Fibroblast of skin of left quadriceps (primary cell): Measurements from ENCODE around the gene EPHA10.
A peak's percentile ranks its signal among the peaks of the same experiment; 100 is the strongest.
"Not testable (repeated sequence)": the region's sequence is repeated elsewhere in the genome, so short reads cannot be mapped to it uniquely, and the experiment has no call there.

Source experiments
- DNase-seq, 2 experiments: peaks; one replicate each; pipeline ENCODE4 v3.0.0-alpha.2; 2013; ENCODE audit warnings: low read depth in 2 of 2

The EPHA10 gene

DNA sequence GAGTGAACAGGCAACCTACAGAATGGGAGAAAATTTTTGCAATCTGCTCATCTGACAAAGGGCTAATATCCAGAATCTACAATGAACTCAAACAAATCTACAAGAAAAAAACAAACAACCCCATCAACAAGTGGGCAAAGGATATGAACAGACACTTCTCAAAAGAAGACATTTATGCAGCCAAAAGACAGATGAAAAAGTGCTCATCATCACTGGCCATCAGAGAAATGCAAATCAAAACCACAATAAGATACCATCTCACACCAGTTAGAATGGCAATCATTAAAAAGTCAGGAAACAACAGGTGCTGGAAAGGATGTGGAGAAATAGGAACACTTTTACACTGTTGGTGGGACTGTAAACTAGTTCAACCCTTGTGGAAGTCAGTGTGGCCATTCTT lies 6.5 kb upstream of the EPHA10 start:
- DNase-seq: not testable (repeated sequence)

DNA sequence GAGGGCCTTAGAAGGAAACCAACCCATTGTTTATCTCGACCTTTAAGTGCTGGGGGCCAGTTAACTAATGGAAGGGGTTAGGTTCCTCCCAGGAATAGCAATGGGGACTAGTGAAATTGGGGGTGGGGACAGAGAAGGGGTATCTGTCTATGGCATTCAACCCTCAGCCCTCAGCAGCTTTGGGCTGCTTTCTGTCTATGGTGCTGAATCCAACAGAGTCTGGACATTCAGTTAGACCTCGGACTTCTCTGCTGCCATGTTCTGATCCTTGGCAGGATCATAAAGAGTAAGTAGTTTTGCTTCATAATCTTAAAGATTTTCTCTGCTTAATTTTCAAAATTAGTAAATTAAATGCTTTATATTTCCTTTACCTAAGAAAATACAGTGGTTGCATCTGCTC lies 2.6 kb upstream of the EPHA10 start:
- DNase-seq: no peak

DNA sequence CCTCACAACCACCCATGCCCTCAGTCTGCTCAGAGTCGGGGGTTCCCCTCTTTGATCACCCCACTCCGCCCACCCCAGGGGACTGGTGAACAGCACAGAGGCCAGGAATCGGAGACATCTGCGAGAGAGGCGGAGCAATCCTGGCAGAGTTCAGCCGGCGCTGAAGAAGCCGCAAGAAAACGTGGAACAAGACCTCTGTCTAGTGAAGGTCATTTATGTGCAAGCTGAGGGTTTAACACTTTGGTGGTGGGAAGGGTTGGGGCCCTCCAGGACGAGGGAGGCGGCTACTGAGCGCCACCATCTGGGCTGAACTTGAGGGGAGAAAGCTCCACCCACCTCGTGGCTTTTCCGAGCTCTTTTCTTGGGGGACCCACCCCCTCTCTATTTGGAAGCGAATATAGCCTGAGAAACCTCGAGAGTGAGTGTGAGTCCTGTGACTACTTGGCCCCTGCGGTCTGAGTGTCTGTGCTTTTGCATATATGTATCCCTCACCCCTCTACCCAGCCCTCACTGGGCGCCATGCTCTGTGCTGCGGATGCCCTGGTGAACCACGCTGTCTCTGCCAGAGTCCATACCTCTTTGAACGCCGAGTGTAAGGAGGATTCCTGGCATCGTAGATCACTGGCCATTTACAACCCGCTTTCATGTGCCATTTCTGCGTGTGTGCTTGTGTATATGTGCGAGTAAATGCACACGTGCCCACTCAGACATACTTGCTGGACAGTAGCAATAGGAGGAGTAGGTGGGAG lies 1.2 kb upstream of the EPHA10 start:
- DNase-seq: no peak

DNA sequence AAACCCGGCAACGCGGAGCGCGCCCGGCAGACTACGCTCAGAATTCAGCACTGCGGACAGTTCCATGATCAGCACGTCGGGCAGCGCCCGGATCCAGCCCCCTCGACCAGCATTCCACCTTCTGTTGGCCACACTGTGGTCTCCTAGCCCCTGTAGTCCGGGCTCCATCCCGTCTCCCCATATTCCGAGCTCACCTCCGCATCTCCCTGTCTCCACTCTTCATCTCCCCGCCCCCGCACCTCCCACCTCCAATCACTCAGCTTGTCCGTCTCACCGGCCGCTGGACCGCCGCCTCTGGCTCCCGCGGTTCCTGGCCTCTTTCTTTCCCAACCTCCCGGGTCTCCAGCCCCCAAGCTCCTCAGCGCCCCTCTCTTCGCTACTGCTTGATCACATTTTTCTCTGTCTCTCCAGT lies 500 bp downstream of the EPHA10 start:
- peak; percentile 9 to 14 for DNase-seq

DNA sequence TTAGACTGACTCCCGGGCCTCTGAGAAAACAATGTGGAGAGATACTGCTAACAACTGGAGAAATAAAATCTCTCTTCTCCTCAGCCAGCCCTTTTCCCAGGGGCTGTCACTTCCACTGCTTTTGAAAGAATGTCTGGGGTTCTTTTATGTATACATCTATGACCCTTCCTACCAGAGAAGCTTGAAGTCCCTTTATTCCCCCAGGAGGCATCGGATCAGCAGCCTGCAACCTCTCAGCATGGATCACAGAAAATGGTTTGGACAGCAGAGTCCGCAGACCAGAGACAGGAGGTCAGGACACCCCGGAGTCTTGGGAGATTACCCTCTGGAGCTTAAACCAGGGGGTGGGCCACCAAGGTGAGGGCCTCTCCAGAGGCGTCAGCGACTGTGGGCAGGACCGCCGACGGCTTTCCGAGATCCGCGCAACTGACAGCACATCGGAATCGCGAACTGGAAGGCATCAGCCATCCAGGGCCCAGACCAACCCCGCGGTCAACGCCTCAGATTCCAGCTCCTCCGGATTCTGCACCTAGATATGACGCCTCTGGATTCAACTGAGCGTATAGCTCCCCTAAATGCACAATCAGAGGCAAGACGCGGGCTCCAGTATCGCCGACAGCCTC lies 1.0 kb downstream of the EPHA10 start:
- no peak for DNase-seq

DNA sequence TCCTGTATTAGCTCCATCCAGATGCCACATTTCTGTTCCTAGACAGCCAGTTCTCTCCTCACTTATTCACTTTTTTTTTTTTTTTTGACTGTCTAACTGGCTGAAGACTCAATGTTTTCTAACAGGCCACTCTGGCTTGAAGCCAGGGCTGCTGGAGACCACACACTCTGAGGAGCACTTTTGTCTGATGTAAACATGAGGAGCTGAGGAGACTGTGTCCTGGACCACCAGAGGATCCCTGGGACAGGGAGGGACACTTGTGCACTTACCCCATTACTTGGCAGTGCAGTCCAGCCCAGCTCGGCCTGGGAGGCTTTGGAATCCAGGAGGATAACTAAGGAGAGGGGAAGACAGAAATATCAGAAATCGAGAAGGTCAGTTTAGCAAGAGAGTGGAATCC lies 2.4 kb downstream of the EPHA10 start:
- no peak for DNase-seq

DNA sequence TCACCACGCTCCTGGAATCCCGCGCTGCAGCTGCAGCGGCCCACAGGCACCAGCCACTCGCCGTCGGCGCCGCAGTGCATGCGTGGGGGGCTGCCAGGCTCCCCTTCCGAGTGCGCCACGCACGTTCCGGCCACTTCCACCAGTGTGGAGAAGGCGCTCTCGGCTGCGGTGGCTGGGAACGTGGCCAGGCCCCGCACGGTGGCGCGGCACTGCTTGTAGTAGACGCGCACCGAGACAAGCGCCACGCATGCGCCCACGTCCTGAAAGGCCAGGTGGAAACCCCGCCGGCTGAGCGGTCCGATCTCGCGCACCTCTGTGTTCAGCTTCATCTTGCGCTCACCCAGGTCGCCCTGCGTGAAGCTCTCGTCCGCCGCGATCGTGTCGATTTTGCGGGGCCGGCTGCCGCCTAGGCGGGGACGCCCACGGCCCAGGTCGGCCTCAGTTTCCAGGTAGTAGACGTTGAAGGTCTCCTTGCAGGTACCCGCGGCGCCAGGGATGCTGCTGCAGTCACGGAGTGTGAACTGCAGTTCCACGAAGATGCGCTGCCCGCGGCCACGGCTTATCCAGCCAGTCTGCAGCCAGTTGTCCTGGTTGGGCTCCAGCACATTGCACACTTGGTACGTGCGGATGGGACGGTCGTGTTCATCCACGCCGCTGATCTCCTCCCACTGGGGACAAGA lies 3.4 kb downstream of the EPHA10 start:
- no peak for DNase-seq

DNA sequence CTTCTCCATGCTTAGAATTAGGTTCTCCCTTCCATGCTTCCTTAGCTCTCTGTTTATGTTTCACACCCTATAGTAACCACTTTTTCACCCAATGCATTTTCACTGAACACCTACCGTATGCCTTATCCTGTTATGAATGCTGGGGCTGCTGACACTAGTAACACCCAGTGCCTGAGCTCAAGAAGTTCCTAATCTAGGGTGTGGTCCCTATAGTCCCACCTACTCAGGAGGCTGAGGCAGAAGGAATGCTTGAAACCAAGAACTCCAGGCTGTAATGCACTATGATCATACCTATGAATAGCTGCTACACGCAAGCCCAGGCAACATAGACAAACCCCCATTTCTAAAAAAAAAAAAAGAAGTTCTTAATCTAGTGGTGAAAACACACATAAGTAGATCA lies 5.5 kb downstream of the EPHA10 start:
- DNase-seq: no peak

DNA sequence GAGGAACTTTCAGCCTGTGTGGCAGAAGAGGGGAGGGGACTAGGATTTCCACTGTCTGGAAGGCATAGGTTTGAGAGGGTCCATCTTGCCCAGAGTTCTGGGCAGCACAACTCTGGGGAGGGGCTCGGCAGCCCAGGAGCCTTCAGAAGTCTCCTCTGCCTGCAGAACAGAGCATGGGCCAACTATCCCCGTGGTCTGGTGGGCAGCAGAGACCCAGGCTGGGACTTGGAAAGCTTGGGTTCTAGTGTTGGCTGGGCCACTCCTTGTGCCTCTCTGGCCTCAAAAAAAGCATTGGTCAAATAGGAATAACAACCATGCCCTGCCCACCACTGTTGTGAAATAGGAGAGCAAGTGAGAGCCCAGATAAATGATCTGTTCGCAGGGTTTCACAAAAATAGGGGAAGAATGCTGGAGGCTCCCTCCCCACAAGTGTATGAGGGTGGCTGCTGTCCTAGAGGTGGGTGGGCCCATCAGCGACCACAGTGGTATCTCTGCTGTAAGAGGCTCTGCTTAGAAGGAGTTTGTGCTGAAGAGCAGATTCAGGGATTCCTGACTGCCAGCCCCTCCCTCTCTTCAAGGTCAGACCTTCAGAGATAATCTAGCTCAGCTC lies 8.9 kb downstream of the EPHA10 start:
- DNase-seq: no peak

DNA sequence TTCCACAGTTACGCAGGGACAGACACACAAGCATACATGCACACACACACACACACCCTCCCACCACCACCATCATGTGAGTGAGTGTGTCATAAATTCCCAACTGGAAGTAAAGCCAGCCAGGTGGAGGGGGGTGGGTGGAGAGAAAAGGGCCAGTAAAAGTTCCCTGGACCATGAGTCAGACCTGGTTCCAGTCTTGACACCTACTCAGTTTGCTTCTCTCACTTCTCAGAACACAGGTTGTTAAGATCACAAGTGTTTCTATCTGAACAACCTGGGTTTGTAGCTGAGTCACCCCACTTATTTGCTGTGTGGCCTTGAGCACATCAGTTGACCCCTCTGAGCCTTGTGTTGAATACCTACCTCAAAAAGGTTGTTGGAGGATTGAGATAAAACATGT lies 9.6 kb downstream of the EPHA10 start:
- no peak for DNase-seq

DNA sequence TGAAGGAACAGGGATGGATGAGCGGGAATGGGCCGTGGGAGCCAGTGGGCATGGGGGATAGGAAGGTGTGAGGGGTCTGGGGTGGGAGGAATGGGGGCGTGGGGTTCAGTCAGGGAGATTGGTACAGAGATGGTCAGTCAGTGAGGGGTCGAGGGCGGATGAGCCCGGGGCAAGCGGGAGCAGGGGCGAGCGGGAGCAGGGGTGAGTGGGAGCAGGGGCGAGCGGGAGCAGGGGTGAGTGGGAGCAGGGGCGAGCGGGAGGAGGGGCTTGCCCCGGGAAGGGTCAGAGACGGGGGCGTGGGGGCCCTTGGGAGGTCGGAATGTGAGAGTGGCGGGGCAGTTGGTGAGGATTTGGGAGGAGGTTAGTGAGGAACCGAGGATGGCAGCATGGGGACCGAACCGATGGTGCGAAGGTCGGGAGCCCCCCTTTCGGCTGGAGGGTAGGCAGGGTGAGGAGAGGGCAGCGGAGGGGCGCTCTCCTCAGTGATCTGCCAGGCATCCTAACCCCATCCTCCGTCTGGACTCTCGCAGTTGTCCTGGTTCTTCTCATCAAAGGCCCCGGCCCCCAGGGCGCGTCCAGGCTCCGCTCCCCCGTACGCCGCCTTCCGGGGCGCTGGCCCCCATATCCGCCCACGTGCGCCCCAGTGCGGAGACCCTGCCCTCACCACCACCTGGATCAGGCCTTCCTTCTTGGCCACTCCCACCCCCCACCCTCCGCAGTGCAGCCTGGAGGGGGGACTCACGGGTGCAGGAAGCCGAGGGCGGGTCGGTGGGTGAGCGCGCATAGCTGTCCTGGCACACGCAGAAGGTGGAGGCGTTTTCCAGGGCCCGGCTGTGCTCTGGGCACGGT lies 11.2 kb downstream of the EPHA10 start:
- DNase-seq: no peak

DNA sequence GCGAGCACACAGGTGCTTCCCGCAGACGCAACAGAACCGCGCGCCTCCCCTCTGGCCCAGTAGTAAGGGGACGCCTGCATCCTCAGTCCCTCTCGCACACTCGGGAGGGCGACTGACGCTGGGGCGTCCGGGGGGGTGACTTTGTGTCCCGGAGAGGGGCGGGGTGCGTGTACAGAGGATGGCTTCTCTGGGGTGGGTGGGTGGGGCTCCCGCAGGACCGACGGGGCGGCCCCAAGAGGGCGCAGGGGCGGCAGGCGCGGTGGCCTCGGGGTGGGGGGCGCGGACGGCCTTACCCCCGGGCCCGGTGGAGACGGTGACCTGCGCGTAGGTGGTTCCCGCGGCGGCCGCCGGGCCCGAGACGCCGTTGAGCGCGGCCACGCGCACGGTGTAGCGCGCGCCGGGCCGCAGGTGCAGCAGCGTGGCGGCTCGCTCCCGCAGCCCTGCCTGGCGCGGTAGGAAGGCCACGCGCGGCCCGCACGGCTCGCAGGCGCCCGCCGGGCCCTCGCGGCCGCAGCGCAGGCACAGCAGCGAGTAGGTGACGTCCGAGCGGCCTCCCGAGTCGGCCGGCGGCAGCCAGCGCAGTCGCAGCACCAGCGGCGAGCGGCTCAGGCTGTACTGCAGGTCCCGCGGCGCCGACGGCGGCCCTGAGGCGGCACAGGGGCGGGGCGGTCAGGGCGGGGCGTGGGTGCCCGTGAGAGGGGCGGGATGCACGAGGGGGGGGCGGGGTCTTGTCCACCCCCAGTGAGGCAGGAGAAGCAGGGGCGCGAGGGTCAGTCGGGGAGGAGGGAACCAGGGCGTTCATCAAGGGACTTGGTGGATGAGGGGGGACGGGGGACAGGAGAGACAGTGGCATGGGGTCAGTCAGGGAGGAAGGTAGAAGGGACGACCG lies 12.1 kb downstream of the EPHA10 start:
- no peak for DNase-seq

DNA sequence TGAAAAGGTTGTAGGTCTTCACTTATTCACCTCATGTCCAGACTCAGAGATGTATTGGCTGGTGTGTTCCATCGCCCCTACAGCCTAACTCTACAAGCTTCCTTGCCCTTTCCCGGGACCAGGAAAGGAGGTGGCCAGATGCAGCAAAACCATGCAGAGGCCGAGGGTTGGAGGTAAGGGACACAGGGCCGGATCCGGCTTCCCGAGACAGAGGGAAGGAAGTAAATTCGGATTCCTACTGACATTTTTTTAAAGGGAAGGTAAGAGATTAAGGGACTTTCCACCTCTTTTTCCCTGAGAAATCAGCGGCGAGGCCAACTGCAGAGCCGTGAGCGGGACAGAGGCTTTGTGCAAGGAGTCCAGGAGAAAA lies 12.7 kb downstream of the EPHA10 start:
- DNase-seq: no peak

DNA sequence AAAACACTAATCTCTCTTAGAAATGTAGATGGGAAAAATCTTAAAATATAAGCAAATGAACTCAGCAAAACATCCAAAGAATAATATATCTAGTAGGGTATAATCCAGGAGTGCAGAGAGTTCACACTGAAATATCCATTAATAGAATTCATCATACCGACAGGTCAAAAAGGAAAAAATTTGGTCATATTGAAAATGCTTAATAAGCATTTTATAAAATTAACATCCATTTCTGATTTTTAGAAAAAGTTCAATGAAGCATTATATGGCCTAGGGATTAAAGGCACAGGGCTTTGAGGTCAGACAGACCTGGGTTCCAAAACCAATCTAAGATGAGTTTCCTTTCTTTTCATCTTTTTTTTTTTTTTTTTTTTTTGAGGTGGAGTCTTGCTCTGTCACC lies 16.4 kb downstream of the EPHA10 start:
- DNase-seq: no peak

DNA sequence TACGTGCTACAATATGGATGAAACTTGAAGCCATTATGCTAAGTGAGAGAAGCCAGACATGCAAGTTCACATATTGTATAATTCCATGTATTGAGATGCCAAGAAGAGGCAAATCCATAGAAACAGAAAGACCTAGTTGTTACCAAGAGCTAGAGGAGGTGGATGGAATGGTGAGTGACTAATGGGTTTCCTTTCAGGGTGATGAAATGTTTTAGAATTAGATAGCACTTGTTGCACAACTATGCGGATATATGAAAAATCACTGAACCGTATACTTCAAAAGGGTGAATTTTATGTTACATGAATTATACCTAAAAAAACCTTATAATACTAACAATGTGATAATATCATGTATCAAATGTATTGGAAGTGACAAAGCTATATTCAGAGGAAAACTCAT lies 18.1 kb downstream of the EPHA10 start:
- no peak for DNase-seq

DNA sequence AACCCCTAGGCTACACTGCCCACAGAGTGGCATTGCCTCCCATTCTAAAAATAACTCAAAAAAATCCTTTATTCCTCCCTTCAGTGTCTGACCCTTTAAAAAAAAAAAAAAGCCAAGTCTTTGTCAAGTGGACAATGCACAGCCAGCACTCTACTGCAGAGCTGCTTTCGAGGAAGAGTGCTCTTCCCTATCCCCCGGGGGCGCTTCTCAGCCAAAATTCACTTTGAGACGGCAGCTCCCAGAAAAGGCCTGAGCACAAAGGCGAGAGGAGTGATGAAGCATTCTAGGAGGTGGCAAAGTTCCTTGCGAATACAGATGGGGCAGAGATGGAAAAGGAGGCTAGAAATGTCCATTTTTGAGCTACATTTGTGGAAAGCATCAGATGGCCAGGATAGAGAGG lies 23.3 kb downstream of the EPHA10 start:
- DNase-seq: no peak

DNA sequence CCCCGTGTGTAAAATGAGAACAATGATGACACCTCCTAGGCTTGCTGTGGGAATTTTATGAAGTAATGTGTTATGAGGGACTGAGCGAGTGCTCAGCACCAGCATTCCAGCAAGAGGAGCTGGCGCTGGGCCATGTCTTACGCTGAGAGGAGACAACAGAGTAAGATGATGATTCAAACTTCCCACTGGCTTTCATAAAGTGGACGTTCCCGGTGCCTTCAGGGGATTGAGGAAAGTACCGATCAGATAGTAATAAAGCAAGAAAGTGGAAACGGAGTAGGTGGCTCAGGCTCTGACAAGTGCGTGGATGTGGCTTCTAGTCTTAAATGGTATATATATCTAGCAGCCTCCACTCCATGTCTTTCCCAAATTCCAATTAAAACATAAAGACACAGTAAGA lies 23.8 kb downstream of the EPHA10 start:
- DNase-seq: no peak

DNA sequence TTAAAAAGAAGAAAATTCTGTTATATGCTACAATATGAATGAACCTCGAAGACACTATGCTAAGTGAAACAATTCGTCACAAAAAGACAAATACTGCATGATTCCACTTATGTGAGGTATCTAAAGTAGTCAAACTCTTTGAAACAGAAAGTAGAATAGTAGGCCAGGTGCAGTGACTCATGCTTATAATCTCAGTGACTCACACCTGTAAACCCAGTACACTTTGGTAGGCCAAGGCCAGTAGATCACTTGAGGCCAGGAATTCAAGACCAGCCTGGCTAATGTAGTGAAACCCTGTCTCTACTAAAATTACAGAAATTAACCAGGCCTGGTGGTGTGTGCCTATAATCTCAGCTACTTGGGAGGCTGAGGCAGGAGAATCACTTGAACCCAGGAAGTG lies 25.7 kb downstream of the EPHA10 start:
- no peak for DNase-seq

DNA sequence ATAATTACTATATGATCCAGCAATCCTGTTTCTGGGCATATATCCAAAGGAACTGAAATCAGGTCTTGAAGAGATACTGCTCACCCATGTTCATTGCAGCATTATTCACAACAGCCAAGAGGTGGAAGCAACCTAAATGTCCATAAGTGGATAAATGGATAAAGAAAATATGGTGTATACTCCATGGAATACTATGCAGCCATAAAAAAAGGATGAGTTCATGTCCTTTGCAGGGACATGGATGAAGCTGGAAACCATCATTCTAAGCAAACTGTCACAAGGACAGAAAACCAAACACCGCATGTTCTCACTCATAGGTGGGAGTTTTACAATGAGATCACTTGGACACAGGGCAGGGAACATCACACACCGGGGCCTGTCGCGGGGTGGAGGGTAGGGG lies 26.3 kb downstream of the EPHA10 start:
- DNase-seq: not testable (repeated sequence)

DNA sequence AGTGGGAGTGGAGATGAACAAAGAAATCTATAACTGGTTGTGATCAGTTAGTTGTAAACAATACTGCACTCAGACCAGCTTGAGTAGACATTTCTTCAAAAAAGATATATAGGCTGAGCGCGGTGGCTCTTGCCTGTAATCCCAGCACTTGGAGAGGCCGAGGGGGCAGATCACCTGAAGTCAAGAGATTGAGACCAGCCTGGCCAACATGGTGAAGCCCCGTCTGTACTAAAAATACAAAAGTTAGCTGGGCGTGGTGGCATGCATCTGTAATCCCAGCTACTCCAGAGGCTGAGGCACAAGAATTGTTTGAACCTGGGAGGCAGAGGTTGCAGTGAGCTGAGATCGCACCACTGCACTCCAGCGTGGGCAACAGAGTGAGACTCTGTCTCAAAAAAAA lies 26.9 kb downstream of the EPHA10 start:
- DNase-seq: not testable (repeated sequence)
